Muscle layer of duodenum (tissue), 2 donors: ENCODE measurements around the gene CCL2.

Source experiments
- H3K27ac ChIP-seq: one replicate; pipeline ENCODE4 v1.7.0; 2013; ENCODE audit warnings: mild to moderate bottlenecking, low read length
- H3K27me3 ChIP-seq: one replicate; pipeline ENCODE4 v1.7.0; 2013; ENCODE audit warnings: low read depth, mild to moderate bottlenecking, control low read depth, low read length
- H3K36me3 ChIP-seq, 2 donors: one replicate each; pipeline ENCODE4 v1.7.0; 2013; ENCODE audit warnings: low read length in 2 of 2, control low read depth in 1 of 2, mild to moderate bottlenecking in 1 of 2; ENCODE audit not compliant: insufficient read depth in 2 of 2, control insufficient read depth in 1 of 2
- H3K4me1 ChIP-seq, 2 donors: one replicate each; pipeline ENCODE4 v1.7.0; 2013; ENCODE audit warnings: low read length in 2 of 2, mild to moderate bottlenecking in 2 of 2, control low read depth in 1 of 2, moderate library complexity in 1 of 2; ENCODE audit not compliant: insufficient read depth in 2 of 2, control insufficient read depth in 1 of 2
- H3K4me3 ChIP-seq, 2 donors: one replicate each; pipeline ENCODE4 v1.7.0; 2013; ENCODE audit warnings: low read length in 2 of 2, low read depth in 1 of 2, mild to moderate bottlenecking in 1 of 2
- H3K9me3 ChIP-seq, 2 donors: one replicate each; pipeline ENCODE4 v1.7.0; 2013; ENCODE audit warnings: low read length in 2 of 2, control low read depth in 1 of 2, mild to moderate bottlenecking in 1 of 2; ENCODE audit not compliant: control insufficient read depth in 1 of 2
- donor health status: healthy.

The CCL2 gene

GRCh38 chr17:34269969-34270368 is 14.9 kb downstream of the CCL2 start, which contains the start of gene CCL7:
CCL7 (plus strand) TSS chr17:34270221; CDS start chr17:34270291, 70 bp downstream.
- Histone ChIP-seq H3K27ac (no peak within 1 kb of the TSS), H3K36me3 (no peaks in the 10 kb centered on the region), H3K9me3 (no peaks in the 10 kb centered on the region), H3K4me1 (no peaks in the 10 kb centered on the region), H3K27me3 (no peaks in the 10 kb centered on the region), H3K4me3 (no peak within 1 kb of the TSS)

GRCh38 chr17:34275881-34276280 is 20.8 kb downstream of the CCL2 start:
- Histone ChIP-seq H3K4me1 (no peaks in the 10 kb centered on the region), H3K9me3 (no peaks in the 10 kb centered on the region), H3K27me3 (no peaks in the 10 kb centered on the region), H3K4me3 (no peak overlapping the region), H3K27ac (no peak overlapping the region), H3K36me3 (no peaks in the 10 kb centered on the region)

- no peaks in the 10 kb centered on the region for H3K4me1 ChIP-seq
- no peaks in the 10 kb centered on the region for H3K9me3 ChIP-seq
- H3K27me3 ChIP-seq, result no peaks in the 10 kb centered on the region
- H3K27ac ChIP-seq, result no peak overlapping the region
- no peaks in the 10 kb centered on the region for H3K36me3 ChIP-seq
- H3K4me3 ChIP-seq, result no peak overlapping the region
Observed at GRCh38 chr17:34276826-34277225, 21.7 kb downstream of the CCL2 start.

- Histone ChIP-seq H3K36me3 (no peaks in the 10 kb centered on the region), H3K4me3 (no peak overlapping the region), H3K4me1 (no peaks in the 10 kb centered on the region), H3K27me3 (no peaks in the 10 kb centered on the region), H3K9me3 (peaks cover 0 to 2% of the 10 kb centered on the region in 2 donors), H3K27ac (no peak overlapping the region)
Observed at GRCh38 chr17:34283571-34283970, 28.5 kb downstream of the CCL2 start.

- Histone ChIP-seq H3K27ac (no peak within 1 kb of the TSS), H3K4me1 (no peaks in the 10 kb centered on the region), H3K4me3 (peak within 1 kb of the TSS; percentile 16 to 32), H3K36me3 (no peaks in the 10 kb centered on the region), H3K27me3 (no peaks in the 10 kb centered on the region), H3K9me3 (peaks cover 0 to 2% of the 10 kb centered on the region in 2 donors)
Observed at GRCh38 chr17:34285286-34285792, 30.3 kb downstream of the CCL2 start, which contains the start of gene CCL11. CCL11 (plus strand) TSS chr17:34285742; CDS start chr17:34285809, 67 bp downstream.

- H3K4me1 ChIP-seq, result no peaks in the 10 kb centered on the region
- H3K27ac ChIP-seq, result no peak overlapping the region
- H3K4me3 ChIP-seq, result no peak overlapping the region
- no peaks in the 10 kb centered on the region for H3K9me3 ChIP-seq
- no peaks in the 10 kb centered on the region for H3K27me3 ChIP-seq
- H3K36me3 ChIP-seq, result no peaks in the 10 kb centered on the region
Observed at GRCh38 chr17:34287875-34288274, 32.8 kb downstream of the CCL2 start.

GRCh38 chr17:34290586-34290985 is 35.5 kb downstream of the CCL2 start:
- no peaks in the 10 kb centered on the region for H3K36me3 ChIP-seq
- no peak overlapping the region for H3K27ac ChIP-seq
- no peaks in the 10 kb centered on the region for H3K27me3 ChIP-seq
- H3K4me3 ChIP-seq, result no peak overlapping the region
- no peaks in the 10 kb centered on the region for H3K9me3 ChIP-seq
- no peaks in the 10 kb centered on the region for H3K4me1 ChIP-seq

GRCh38 chr17:34291721-34292348 is 36.8 kb downstream of the CCL2 start:
- Histone ChIP-seq H3K27ac (no peak overlapping the region), H3K36me3 (no peaks in the 10 kb centered on the region), H3K4me3 (no peak overlapping the region), H3K4me1 (no peaks in the 10 kb centered on the region), H3K27me3 (no peaks in the 10 kb centered on the region), H3K9me3 (no peaks in the 10 kb centered on the region)

- Histone ChIP-seq H3K36me3 (no peaks in the 10 kb centered on the region), H3K9me3 (no peaks in the 10 kb centered on the region), H3K27ac (no peak overlapping the region), H3K4me3 (no peak overlapping the region), H3K4me1 (peaks cover 4 to 10% of the 10 kb centered on the region in 2 donors), H3K27me3 (no peaks in the 10 kb centered on the region)
Observed at GRCh38 chr17:34299027-34299426, 43.9 kb downstream of the CCL2 start.

- Histone ChIP-seq H3K27me3 (no peaks in the 10 kb centered on the region), H3K36me3 (no peaks in the 10 kb centered on the region), H3K4me1 (peaks cover 4 to 10% of the 10 kb centered on the region in 2 donors), H3K9me3 (no peaks in the 10 kb centered on the region), H3K27ac (no peak overlapping the region), H3K4me3 (no peak overlapping the region)
Observed at GRCh38 chr17:34299956-34300577, 45.0 kb downstream of the CCL2 start.

- Histone ChIP-seq H3K36me3 (no peaks in the 10 kb centered on the region), H3K27me3 (no peaks in the 10 kb centered on the region), H3K9me3 (no peaks in the 10 kb centered on the region), H3K4me1 (peaks cover 4 to 10% of the 10 kb centered on the region in 2 donors), H3K4me3 (no peak overlapping the region), H3K27ac (no peak overlapping the region)
Observed at GRCh38 chr17:34300652-34301370, 45.7 kb downstream of the CCL2 start.
